Lower leg skin (tissue), 4 donors: ENCODE measurements around the gene SMTN. TPM values are rescaled to one million over a fixed set of nuclear protein-coding genes. Genes with fewer than 3 reads are reported as not detected.
A peak's percentile ranks its signal among the peaks of the same experiment; 100 is the strongest.

ENCODE experiments used
- DNase-seq, 2 donors: peaks; one replicate each; pipeline ENCODE4 v3.0.0-alpha.2; 2019; ENCODE audit warnings: low spot score in 2 of 2
- H3K4me3 ChIP-seq: fragments of 200-600 bp; sonication (generic); 2 replicates; pipeline ENCODE4 v1.5.1; 2017; ENCODE audit warnings: mild to moderate bottlenecking, low read depth; ENCODE audit not compliant: poor library complexity, severe bottlenecking
- POLR2A ChIP-seq, 2 donors: fragments of 450-650 bp; IDR thresholded peaks; one replicate each; pipeline ENCODE4 v1.6.1; 2016 to 2017; ENCODE audit warnings: antibody characterized with exemption in 2 of 2, mild to moderate bottlenecking in 1 of 2, moderate library complexity in 1 of 2
- WGBS, 2 donors: methylation state at CpG; one replicate each; pipeline ENCODE4 v1.1.5; 2018; 5-methylcytosine and 5-hydroxymethylcytosine counted together
- intact Hi-C: fragments of 100-400 bp; cut with DNase I; formaldehyde crosslinking; loops from one replicate; pipeline ENCODE4 v1.15.0; 2023; ENCODE audit warnings: low total_unique reads
- total RNA-seq, 4 donors: library from RNA; depleted of rRNA; stranded (reverse); fragments of >200 nt; gene quantifications; one replicate each; pipeline ENCODE4 v1.1.0, GENCODE V29; 2016
- TF ChIP-seq, protein P1 (sequence below), 3 donors: fragments of 450-650 bp; IDR thresholded peaks; one replicate each; pipeline ENCODE4 v1.5.1; 2016; ENCODE audit warnings: antibody characterized with exemption in 3 of 3, mild to moderate bottlenecking in 3 of 3, moderate library complexity in 2 of 3

Gene SMTN
- total RNA-seq: 10 to 100 TPM; 46.1 to 86.1 (median 62.3) TPM

DNA sequence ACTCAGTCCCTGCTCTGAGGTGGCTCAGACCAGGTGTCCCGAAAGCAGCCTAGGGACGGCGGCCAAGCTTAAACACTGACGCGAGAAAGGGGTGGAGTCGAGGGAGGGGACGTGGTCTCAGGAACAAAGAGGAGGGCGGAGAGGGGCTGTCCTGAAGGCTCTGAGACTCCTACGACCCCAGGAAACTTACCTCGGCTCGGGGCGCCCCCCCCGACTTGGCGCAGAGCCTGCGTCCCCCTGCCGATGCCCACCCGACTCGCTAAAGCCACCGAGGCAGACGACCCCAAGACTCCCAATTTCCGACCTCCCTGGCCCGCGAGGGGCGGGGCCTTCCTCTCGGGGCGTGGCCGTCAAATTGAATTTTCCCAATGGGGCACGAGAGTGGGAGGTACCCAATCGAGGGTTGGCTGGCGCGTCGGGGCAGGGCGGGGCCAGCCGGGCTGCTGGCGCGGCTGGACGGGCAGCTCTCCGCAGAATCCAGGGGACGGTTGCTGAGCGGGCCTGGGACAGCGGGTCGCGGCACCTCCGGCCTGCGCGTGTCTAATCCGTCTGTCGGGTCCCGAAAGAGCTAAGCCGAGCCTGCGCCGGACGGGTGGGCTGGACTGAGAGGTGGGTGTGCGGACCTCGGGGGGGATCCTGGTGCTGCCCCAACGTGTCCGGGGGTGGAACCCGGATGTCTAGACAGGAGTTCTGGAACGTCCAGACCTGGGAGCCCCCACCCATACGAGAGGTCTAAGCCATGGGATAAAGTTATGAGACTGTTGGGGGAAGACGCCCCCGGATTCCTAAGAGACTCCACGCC is at the start of gene SMTN:
Gene SMTN (plus strand): TSS at position 471 of the 802 bp plus-strand sequence. CDS start 1,941 bp downstream, outside the sequence.
- 0% methylated on average over 22 to 55 of the region's 63 CpGs for WGBS, 2 donors
- TF ChIP-seq, protein P1, sequence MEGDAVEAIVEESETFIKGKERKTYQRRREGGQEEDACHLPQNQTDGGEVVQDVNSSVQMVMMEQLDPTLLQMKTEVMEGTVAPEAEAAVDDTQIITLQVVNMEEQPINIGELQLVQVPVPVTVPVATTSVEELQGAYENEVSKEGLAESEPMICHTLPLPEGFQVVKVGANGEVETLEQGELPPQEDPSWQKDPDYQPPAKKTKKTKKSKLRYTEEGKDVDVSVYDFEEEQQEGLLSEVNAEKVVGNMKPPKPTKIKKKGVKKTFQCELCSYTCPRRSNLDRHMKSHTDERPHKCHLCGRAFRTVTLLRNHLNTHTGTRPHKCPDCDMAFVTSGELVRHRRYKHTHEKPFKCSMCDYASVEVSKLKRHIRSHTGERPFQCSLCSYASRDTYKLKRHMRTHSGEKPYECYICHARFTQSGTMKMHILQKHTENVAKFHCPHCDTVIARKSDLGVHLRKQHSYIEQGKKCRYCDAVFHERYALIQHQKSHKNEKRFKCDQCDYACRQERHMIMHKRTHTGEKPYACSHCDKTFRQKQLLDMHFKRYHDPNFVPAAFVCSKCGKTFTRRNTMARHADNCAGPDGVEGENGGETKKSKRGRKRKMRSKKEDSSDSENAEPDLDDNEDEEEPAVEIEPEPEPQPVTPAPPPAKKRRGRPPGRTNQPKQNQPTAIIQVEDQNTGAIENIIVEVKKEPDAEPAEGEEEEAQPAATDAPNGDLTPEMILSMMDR (IDR thresholded peaks at IDR 0.05): no peak
- TF ChIP-seq POLR2A (IDR thresholded peaks at IDR 0.05): peak in 1 of 2 donors; percentile 84
- peak; percentile 91 to 99 for DNase-seq
- intact Hi-C loops: no loop called here
- peak within 1 kb of the TSS; percentile 41 for H3K4me3 ChIP-seq

DNA sequence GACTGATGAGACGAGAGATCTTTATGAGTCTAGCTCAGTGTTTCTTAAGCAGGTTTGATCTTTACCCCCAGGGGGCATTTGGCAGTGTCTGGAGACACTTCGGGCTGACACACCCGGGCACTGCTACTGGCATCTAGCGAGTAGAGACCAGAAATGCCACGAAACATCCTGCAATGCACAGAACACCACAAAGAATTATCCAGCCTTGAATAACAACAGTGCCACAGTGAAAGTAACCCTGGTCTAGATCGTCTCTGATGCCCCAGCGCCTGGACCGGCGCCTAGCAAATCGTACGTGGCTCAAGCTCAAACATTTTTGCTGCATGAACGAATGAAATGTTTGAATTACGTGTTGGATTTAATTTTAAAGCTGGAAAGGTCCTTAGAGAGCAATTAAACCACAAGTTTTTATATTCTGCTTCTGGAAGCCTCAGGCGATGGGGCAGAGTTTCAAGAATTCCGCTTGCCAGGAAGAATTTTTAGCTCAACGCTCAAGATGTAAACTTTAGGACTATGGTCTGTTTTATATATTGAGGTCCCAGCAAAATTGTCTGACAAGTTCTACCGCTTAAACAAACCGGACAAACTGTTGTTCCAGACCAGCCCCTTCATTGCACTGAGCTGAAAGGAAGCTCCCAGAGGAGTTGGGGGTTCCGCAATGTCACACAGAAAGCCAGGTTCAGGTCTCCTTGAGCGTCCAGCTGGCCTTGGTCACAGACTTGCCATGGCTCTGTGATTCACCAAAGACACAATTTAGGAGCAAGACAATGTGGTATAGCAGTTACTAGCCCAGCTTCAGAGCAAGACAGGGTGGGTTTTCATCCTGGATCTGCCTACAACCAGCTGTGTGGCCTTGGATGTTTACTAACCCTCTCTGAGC is 44.2 kb upstream of the SMTN start:
- DNase-seq: no peak
- intact Hi-C loops: no loop called here
- WGBS, 2 donors: 30 to 31% methylated on average over 20 of the region's 20 CpGs
- no peak for TF ChIP-seq POLR2A (IDR thresholded peaks at IDR 0.05)
- TF ChIP-seq, protein P1 (IDR thresholded peaks at IDR 0.05): no peak
- no peak overlapping the region for H3K4me3 ChIP-seq

DNA sequence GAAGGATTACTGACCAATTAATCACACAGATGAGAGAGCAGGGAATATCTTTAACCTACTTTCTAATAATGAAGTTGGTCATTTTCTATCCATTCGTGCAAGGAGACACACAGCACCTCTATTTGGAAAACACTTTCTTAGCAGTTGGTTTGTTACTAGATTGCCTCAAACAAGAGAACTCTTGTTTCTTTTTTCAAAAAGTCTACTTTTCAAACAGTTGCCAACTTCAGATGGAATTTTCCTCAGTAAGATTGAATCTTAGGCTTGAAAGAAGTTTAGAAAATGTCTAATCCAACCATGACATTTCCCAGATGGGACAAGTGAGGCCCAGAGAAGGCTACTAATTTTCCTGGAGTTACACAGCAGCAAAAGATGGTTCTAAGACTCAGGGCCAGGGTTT is 42.4 kb upstream of the SMTN start:
- 67 to 69% methylated on average over 1 of the region's 1 CpG for WGBS, 2 donors
- intact Hi-C loops: no loop called here
- H3K4me3 ChIP-seq: no peak overlapping the region
- no peak for DNase-seq
- TF ChIP-seq, protein P1 (IDR thresholded peaks at IDR 0.05): no peak
- no peak for TF ChIP-seq POLR2A (IDR thresholded peaks at IDR 0.05)

DNA sequence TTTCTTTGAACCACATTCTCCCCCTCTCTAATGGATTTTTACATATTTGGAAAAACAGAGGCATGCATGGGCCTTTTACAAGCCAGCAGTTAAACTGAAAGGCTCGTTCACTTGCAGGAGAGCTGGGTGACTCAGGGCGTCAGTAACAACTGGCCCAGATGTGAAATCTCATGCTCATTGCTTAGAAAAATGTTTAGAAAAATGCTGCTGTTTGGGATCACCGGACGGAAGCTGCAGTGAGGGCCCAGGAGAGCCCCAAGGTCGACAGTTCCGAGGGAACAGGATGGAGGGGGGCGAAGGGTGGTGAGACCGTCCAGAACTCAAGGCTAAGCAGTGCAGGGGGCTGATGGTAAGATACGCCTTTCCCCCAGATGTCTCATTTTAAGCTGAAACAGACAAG is 41.7 kb upstream of the SMTN start:
- DNase-seq: no peak
- H3K4me3 ChIP-seq: no peak overlapping the region
- TF ChIP-seq, protein P1 (IDR thresholded peaks at IDR 0.05): no peak
- TF ChIP-seq POLR2A (IDR thresholded peaks at IDR 0.05): no peak
- 42 to 50% methylated on average over 9 of the region's 9 CpGs for WGBS, 2 donors
- intact Hi-C loops: no loop called here

DNA sequence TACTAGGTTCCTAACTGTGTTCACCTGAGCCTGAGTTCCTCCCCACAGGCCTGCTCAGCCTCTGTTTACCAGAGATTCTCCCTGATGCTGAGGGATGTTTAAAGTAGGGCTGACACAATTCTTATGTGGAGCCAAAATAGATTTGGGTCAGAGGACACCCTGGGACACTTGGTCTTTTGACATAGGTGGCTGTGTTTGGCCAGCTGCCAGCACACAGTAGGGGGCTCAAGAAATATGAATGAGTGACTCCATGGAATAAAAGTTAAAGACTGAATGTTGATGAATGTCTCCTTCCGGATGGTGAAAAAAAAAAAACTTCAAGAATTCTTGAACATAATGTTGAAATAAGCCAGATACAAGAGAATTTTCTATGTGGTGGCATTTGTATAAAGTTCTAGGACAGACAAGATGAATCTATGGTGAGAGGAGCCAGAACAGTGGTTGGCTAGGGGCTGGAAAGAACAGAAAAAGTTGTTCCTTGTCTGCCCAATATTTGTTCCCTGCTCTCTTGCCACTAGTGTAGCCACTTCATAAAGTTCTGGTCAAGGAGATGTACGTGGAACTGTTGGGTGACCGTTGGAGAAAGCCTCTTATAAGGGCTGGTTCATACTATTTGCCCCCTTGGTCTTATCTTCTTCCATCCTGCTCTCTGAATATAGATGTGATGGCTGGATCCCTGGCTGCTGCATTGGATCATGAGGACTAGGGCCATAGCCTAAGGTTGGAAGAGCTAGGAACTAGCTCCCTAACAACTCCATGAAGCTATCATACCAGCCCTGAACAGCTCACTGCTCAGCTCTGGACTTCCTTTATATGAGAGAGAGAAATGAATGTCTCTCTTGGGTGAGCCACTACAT is 40.3 kb upstream of the SMTN start:
- WGBS, 2 donors: 86 to 92% methylated on average over 3 of the region's 3 CpGs
- no peak for TF ChIP-seq POLR2A (IDR thresholded peaks at IDR 0.05)
- TF ChIP-seq, protein P1 (IDR thresholded peaks at IDR 0.05): no peak
- intact Hi-C loops: no loop called here

More for the DNA sequence above, 40.3 kb upstream of the SMTN start:
- H3K4me3 ChIP-seq: no peak overlapping the region
- DNase-seq: no peak
